Activated CD4-positive, CD25-positive, alpha-beta regulatory T cell treated with anti-CD3 and anti-CD28 coated beads, Interleukin-2, amount 50 U/mL, for 24 hours (primary cell): Measurements from ENCODE around the gene MAN2A2.
"Not testable (repeated sequence)": the region's sequence is repeated elsewhere in the genome, so short reads cannot be mapped to it uniquely, and the experiment has no call there.

Experiments used
- ATAC-seq, 2 donors: fragments of 150-1000 bp; cut with Tn5 transposase; one replicate each; pipeline ENCODE4 v1.10.0; 2021; ENCODE audit warnings: mild to moderate bottlenecking in 1 of 2, moderate library complexity in 1 of 2

Gene MAN2A2

DNA sequence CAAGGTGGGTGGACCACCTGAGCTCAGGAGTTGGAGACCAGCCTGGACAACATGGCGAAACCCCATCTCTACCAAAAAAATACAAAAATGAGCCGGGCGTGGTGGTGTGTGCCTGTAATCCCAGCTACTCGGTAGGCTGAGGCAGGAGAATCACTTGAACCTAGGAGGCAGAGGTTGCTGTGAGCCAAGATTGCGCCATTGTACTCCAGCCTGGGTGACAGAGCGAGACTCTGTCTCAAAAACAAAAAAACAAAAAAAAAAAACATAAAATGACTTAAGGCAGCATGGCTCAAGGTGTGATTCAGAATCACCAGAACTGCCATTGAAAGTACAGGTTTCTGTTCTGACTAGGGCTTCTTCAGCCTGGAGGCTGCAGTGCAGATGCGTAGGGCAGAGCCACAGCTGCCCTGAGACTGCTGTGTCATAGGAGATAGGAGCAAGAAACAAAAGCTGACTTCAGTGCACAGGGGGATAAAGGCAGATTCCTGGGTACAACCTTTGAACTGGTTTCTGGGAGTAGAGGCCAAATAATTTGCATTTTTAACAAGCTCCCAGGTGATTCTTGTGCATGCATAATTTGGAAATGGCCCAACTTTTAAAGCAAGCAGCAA, 19.7 kb downstream of the MAN2A2 start:
- peak; percentile 88 to 94 for ATAC-seq

DNA sequence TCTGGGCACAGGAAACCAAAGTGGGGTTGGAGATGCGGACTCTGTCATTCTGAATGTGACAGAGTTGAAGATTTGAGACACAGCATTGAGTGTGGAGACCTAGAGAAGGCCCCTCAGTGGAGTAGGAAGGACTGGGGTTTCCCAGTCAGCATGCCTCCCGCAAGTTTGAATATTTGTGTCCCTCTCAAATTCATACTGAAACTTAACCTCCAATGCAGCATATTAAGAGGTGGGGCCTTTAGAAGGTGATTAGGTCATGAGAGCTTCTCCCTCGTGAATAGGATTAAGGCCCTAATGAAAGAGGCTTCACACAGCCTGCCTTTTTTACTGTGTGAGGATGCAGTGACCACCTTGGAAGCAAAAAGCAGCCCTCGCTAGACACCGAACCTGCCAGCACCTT, 21.3 kb downstream of the MAN2A2 start:
- peak; percentile 61 to 70 for ATAC-seq

DNA sequence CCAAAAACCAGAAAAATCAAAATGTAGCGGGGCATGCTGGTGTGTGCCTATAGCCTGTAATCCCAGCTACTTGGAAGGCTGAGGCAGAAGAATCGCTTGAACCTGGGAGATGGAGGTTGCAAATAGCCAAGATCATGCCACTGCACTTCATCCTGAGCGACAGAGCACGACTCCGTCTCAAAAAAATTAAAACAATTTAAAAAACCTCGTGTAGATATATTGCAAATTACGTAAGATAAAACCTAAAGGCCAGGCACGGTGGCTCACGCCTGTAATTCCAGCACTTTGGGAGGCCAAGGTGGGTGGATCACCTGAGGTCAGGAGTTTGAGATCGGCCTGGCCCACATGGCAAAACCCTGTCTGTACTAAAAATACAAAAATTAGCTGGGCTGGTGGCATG, 23.7 kb downstream of the MAN2A2 start:
- ATAC-seq: not testable (repeated sequence)

DNA sequence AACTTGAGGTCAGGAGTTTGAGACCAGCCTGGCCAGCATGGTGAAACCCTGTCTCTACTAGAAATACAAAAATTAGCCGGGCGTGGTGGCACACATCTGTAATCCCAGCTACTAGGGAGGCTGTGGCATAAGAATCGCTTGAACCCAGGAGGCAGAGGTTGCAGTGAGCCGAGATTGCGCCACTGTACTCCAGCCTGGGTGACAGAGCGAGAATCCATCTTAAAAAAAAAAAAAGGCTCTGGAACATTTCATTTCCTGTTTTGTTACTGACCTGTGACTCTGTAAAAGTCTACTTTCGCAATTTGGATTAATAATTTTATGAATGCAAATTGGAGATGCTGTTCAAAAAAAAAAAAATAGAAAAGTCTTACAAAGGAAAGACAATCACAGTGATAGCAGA, 25.0 kb downstream of the MAN2A2 start:
- ATAC-seq: not testable (repeated sequence)

- no peak for ATAC-seq
Observed at GRCh38 chr15:90929246-90930019, 26.3 kb downstream of the MAN2A2 start.

GRCh38 chr15:90930861-90931574, 27.9 kb downstream of the MAN2A2 start:
- ATAC-seq: no peak

DNA sequence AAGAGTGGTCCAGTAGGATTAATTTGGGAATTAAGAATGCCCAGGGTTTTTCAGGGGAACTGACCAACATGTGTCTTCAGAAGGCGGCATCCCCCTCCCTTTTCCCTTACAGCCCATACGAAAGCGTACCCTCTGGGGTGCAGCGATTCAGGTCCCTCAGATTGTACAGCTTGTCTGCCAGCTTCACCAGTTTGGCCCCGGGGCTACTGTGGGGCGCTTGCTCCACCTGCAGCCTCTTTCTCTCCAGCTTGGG, 28.4 kb downstream of the MAN2A2 start:
- no peak for ATAC-seq

GRCh38 chr15:90931828-90932659, 28.9 kb downstream of the MAN2A2 start, which contains the start of gene HDDC3:
TSS of gene HDDC3 (minus strand) at chr15:90932549. CDS start at chr15:90932540, 9 bp downstream.
- ATAC-seq: peak; percentile 61 to 63

DNA sequence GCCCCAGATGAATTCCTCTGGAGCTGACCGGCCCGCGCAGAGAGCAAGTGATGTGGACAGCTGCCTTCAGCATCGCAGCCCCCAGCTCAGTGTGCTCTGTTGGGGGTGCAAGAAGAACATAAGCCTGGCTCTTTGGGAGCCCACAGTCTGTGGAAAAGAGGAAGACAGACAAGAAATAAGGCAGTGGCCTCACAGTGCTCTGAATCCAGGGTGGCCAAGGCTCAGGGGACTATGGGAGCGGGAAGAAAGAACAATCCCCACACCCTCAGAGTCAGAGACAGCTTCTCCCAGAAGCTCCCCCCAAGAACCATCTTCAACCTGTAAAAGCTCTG, 29.5 kb downstream of the MAN2A2 start:
- no peak for ATAC-seq

DNA sequence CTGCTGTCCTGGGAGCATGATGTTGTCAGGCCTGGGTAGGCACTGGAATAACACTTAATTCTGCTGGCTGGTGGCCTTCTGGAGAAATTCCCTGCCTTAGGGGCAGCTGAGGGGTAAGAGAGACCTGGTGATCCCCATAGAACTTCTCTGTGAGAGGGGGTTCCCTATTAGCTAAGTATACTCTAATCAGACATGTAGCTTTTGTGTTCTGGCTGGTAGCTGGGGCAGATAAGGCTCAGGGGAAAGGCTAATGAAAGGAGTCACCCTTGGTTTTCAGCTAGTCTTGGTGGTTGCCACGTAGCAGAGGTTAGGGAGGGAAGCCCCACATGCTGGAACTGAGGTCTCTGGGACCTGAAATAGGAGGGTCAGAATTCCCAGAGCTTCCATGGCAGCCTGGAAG, 30.2 kb downstream of the MAN2A2 start:
- ATAC-seq: no peak

GRCh38 chr15:90934256-90934948, 31.3 kb downstream of the MAN2A2 start:
- ATAC-seq: peak; percentile 34 to 43

- ATAC-seq: peak; percentile 70 to 78
Observed at GRCh38 chr15:90934949-90935751, 32.0 kb downstream of the MAN2A2 start, which contains the start of gene UNC45A. TSS of gene UNC45A (plus strand) at chr15:90935285. CDS start at chr15:90935325, 40 bp downstream.

GRCh38 chr15:90936823-90937222, 33.7 kb downstream of the MAN2A2 start:
- ATAC-seq: no peak

DNA sequence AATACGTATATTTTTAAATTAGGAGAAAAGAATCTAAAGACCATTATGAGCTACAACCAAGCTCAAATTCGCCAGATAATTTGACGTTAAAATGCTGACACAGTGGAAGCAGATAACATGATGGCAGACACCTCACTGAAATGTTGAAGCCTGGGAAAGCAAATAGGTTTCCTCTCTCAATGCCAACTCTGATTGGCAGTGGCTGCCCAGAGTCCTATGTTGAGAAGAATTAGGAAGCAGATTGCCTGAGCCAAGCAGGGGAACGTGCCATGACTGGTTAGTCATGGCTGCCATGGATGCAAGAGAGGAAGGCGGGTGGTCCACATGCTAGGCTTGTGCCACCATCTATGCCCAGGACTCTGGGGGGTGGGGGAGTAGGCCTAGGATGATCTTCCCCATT, 35.2 kb downstream of the MAN2A2 start:
- ATAC-seq: no peak

- no peak for ATAC-seq
Observed at GRCh38 chr15:90939756-90940155, 36.7 kb downstream of the MAN2A2 start.

GRCh38 chr15:90941038-90941437, 37.9 kb downstream of the MAN2A2 start:
- ATAC-seq: no peak

GRCh38 chr15:90942354-90943120, 39.4 kb downstream of the MAN2A2 start:
- ATAC-seq: no peak

DNA sequence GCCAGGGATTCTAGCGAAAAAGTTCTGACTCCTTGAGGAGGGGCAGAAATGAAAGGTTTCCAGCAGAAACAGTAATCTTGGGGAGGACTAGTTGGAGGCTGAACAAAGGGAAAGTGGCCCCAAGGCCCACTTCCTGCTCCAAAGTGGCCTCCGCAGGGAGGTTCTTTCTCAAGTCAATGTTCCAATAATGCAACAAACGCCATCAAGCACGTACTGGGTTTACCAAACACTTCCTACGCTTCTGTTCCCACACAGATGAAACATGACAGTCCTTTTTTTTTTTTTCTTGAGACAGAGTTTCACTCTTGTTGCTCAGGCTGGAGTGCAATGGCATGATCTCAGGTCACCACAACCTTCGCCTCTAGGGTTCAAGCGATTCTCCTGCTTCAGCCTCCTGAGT, 42.0 kb downstream of the MAN2A2 start:
- ATAC-seq: no peak

DNA sequence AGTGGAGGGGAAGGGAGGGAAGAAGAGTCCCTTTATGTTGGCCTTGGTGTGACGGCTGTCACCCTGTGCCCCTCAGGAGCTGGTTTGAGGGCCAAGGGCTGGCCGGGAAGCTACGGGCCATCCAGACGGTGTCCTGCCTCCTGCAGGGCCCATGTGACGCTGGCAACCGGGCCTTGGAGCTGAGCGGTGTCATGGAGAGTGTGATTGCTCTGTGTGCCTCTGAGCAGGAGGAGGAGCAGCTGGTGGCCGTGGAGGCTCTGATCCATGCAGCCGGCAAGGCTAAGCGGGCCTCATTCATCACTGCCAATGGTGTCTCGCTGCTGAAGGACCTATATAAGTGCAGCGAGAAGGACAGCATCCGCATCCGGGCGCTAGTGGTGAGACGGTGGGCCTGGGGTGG, 43.4 kb downstream of the MAN2A2 start:
- ATAC-seq: no peak

DNA sequence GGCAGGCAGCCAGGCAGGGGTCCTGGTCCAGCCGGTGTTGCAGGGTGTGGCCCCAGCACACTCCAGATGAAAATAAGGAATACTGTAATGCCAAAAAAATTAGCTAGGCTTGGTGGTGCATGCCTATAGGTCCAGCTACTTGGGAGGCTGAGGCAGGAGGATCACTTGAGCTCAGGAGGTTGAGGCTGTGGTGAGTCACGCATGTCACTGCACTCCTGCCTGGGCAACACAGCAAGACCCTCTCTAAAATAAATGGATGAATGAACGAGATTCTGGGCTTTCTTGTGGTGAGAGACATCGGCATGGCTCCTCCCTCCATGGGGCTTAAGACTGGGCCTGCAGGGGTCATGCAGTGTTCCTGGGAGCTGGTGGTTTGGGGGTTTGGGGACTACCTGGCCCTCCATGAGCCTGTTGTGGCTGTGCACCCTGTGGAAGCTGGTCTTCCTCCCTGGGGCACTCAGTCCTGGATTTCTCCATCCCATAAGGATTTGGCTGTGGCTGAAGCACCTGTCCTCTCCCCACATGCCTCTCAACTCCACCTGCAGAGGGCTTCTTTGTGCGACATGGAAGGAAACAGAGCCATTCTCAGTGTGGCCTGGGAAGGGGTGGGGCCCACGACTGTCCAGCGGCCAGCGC, 44.0 kb downstream of the MAN2A2 start:
- ATAC-seq: no peak
